Measurements from ENCODE around the gene MAP3K10.

DNA sequence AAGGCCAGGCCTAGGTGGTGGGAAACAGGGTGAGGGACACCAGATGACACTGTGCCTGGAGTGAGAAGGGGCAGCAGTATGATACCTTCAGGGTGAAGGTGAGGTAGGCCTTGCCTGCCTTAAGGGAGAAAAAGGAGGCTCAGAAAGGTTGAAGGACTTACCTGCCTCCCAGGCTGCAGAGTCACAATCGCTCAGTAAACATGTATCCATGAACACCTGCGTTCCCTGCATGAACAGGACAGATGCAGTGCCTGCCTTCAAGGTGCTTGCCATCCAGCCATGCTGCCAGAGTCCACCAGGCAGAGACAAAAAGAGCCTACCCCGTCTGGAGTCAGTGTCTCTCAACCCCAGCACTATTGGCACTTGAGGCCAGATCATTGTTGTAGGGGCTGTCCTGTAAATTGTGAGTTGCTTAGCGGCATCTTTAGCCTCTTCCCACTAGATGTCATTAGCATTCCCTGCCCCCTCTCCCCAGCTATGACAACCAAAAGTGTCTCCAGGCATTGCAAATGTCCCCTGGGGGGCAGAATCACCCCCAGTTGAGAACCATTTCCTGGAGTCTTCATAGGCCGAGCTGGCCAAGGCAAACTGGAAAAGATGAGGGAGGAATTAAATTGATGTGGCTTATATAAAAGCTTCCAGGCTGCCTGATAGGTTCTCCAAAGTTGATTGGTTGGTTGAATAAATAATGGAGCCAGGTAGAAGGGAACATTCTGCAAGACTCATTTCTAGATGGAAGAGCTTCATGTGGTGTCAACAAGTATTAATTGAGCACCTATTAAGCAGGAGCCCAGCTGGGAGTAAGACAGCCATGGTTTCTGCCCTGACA lies 1.7 kb downstream of the MAP3K10 start:
- no peak for TF ChIP-seq EZH2 (optimal IDR thresholded peaks at IDR 0.05; ENCODE audit: low read depth, low read length)
- no peak for TF ChIP-seq CTCF (IDR thresholded peaks at IDR 0.05; ENCODE audit: low read length)

Data from MM.1S (cell line).